ENCODE measurements around the gene MEG3. TPM values are rescaled to one million over a fixed set of nuclear protein-coding genes. Genes with fewer than 3 reads are reported as not detected.
A peak's percentile ranks its signal among the peaks of the same experiment; 100 is the strongest.

The MEG3 gene
- total and polyA plus RNA-seq, 9 of the 15 experiments (the other 6 are each of a cell fraction or from before 2014, with no cell fraction given): 0.10 to 5.3 (median 1.0) TPM; not detected in 1

- Histone ChIP-seq H3K79me2 (ENCODE audit: control insufficient read depth, insufficient read depth, low read length) (no peaks in the 10 kb centered on the region), H2AFZ (ENCODE audit: low read depth, low read length) (no peak within 1 kb of the TSS), H3K4me3 (no peak within 1 kb of the TSS), H3K9ac (ENCODE audit: insufficient read depth in 1 of 2, low read depth in 2 of 2, low read length in 2 of 2) (peak within 1 kb of the TSS in 1 of 2 experiments; percentile 68; a peak in 1 of 4 replicates), H4K20me1 (replicated peaks; ENCODE audit: control insufficient read depth, insufficient read depth, low read length) (no peaks in the 10 kb centered on the region), H3K9me3 (replicated peaks; ENCODE audit: control insufficient read depth, insufficient read depth, low read depth, low read length) (no peaks in the 10 kb centered on the region), H3K4me1 (replicated peaks in 1 of 2; ENCODE audit: control insufficient read depth in 2 of 2, insufficient read depth in 2 of 2, low read length in 2 of 2) (peaks cover 13 to 38% of the 10 kb centered on the region in 2 experiments), H3K27me3 (ENCODE audit: control insufficient read depth in 2 of 2, insufficient read depth in 2 of 2, low read length in 2 of 2) (peaks cover 0 to 12% of the 10 kb centered on the region in 2 experiments; a peak in 1 of 5 replicates), H3K36me3 (ENCODE audit: control insufficient read depth, insufficient read depth, low read length) (no peaks in the 10 kb centered on the region), H3K4me2 (ENCODE audit: insufficient read depth, low read length) (no peak within 1 kb of the TSS), H3K27ac (ENCODE audit: extremely low read depth, low read depth, low read length) (no peak within 1 kb of the TSS), H3K9me1 (ENCODE audit: control insufficient read depth, insufficient read depth, low read length) (no peaks in the 10 kb centered on the region)
- in situ Hi-C loops (cut with MboI): loop anchor here (25.0 kb wide), 1 partner anchor 734 kb away; no protein-coding TSS in a partner anchor
- DNase-seq (ENCODE audit: extremely low read depth in 1 of 4, low spot score in 3 of 4) (no peak), ATAC-seq (no peak), FAIRE-seq (no peak)
- WGBS (ENCODE audit: insufficient coverage, low coverage, missing lambda C conversion rate): 15% methylated on average over 7 of the region's 12 CpGs
- BruUV-seq (replicated peaks): no TSS peak
- ChIA-PET POLR2A (no interaction called here), CTCF (ENCODE audit: low intra/inter-chr PET ratio) (no interaction called here)
- TF ChIP-seq ELF4 (CRISPR knock-in tag; IDR thresholded peaks at IDR 0.05) (no peak), PREB (CRISPR knock-in tag; IDR thresholded peaks at IDR 0.05) (no peak), EZH2 (IDR thresholded peaks at IDR 0.05; ENCODE audit: borderline replicate concordance, low read depth, low read length) (no peak)
- intact Hi-C loops (cut with micrococcal nuclease): loop anchor here (5.0 to 10.0 kb wide), 4 partner anchors 181 to 724 kb away; no protein-coding TSS in a partner anchor
These were observed 77.8 kb downstream of the MEG3 start, which contains the start of gene RTL1 for GRCh38 chr14:100903672-100904185. RTL1 (minus strand) TSS chr14:100903722; CDS start chr14:100884788, 18,934 bp downstream.

Data from K562 (cell line).